BJ (cell line): Measurements from ENCODE around the gene GRM7. TPM values are rescaled to one million over a fixed set of nuclear protein-coding genes. Genes with fewer than 3 reads are reported as not detected.

Source experiments
- CTCF ChIA-PET: fragments of 350-600 bp; formaldehyde crosslinking; extraction: SDS; loops from one replicate; lab custom pipeline; 2021; ENCODE audit warnings: antibody characterized with exemption, inconsistent platforms; lab: Yijun Ruan, JAX
- POLR2A ChIA-PET: fragments of 300-600 bp; sonication (Branson Sonifier 250); formaldehyde crosslinking; extraction: SDS; loops from one replicate; lab custom pipeline; 2021; ENCODE audit warnings: antibody characterized with exemption; lab: Charles Lee
- DNase-seq: peaks from one replicate; pipeline ENCODE4 v3.0.0-alpha.2; 2011; ENCODE audit warnings: low read depth
- H3K27me3 ChIP-seq: 2 replicates; pipeline ENCODE4 v1.6.0; 2011; ENCODE audit warnings: low read length; ENCODE audit not compliant: control insufficient read depth, insufficient read depth
- H3K36me3 ChIP-seq: 2 replicates; pipeline ENCODE4 v1.5.1; 2011; ENCODE audit warnings: low read length; ENCODE audit not compliant: control insufficient read depth, insufficient read depth
- H3K4me3 ChIP-seq: 2 replicates; pipeline ENCODE4 v1.5.1; 2011; ENCODE audit warnings: low read depth, mild to moderate bottlenecking, control low read depth, low read length
- CTCF ChIP-seq: IDR thresholded peaks from 2 replicates; pipeline ENCODE4 v1.5.1; 2011; ENCODE audit warnings: low read depth, mild to moderate bottlenecking, control low read depth, inconsistent platforms, low read length, moderate library complexity; ENCODE audit not compliant: insufficient read depth
- polyA plus RNA-seq: library from polyadenylated mRNA; depleted of rRNA; stranded (reverse); fragments of >200 nt; gene quantifications from 2 replicates; pipeline ENCODE4 v1.2.3, GENCODE V29; 2011

Gene GRM7
- polyA plus RNA-seq, 1 experiment, result not detected

- Histone ChIP-seq H3K36me3 (no peaks in the 10 kb centered on the region), H3K4me3 (no peak overlapping the region), H3K27me3 (no peaks in the 10 kb centered on the region)
- ChIA-PET POLR2A (no interaction called here), CTCF (no interaction called here)
- DNase-seq, result no peak
- TF ChIP-seq CTCF, result no peak
Measured at GRCh38 chr3:7484636-7485035, 623.7 kb downstream of the GRM7 start.

GRCh38 chr3:7487763-7488162, 626.8 kb downstream of the GRM7 start:
- H3K27me3 ChIP-seq, result no peaks in the 10 kb centered on the region
- H3K36me3 ChIP-seq, result no peaks in the 10 kb centered on the region
- DNase-seq, result no peak
- no peak overlapping the region for H3K4me3 ChIP-seq
- CTCF ChIA-PET, result no interaction called here
- no peak for TF ChIP-seq CTCF
- POLR2A ChIA-PET, result no interaction called here

GRCh38 chr3:7489417-7489816, 628.5 kb downstream of the GRM7 start:
- POLR2A ChIA-PET, result no interaction called here
- no peak for TF ChIP-seq CTCF
- CTCF ChIA-PET, result no interaction called here

GRCh38 chr3:7498715-7499114, 637.8 kb downstream of the GRM7 start:
- H3K36me3 ChIP-seq, result no peaks in the 10 kb centered on the region
- no peaks in the 10 kb centered on the region for H3K27me3 ChIP-seq
- DNase-seq, result no peak
- TF ChIP-seq CTCF, result no peak
- POLR2A ChIA-PET, result no interaction called here
- CTCF ChIA-PET, result no interaction called here
- H3K4me3 ChIP-seq, result no peak overlapping the region

More at GRCh38 chr3:7489417-7489816, 628.5 kb downstream of the GRM7 start:
- DNase-seq, result no peak
- Histone ChIP-seq H3K36me3 (no peaks in the 10 kb centered on the region), H3K4me3 (no peak overlapping the region), H3K27me3 (no peaks in the 10 kb centered on the region)

- TF ChIP-seq CTCF, result no peak
- POLR2A ChIA-PET, result no interaction called here
- CTCF ChIA-PET, result no interaction called here
- no peaks in the 10 kb centered on the region for H3K27me3 ChIP-seq
- H3K36me3 ChIP-seq, result no peaks in the 10 kb centered on the region
- DNase-seq, result no peak
- H3K4me3 ChIP-seq, result no peak overlapping the region
Measured at GRCh38 chr3:7503431-7503830, 642.5 kb downstream of the GRM7 start.
